AG09319 (cell line): ENCODE results near the gene RUVBL1.

Experiments
- DNase-seq: peaks from one replicate; pipeline ENCODE4 v3.0.0-alpha.2; 2010; ENCODE audit warnings: low read depth; ENCODE audit errors: extremely low read depth
- CTCF ChIP-seq: IDR thresholded peaks from 2 replicates; pipeline ENCODE4 v1.5.1; 2011; ENCODE audit warnings: low read depth, mild to moderate bottlenecking, inconsistent platforms, low read length, moderate library complexity

The RUVBL1 gene

GRCh38 chr3:128067489-128067888, 56.1 kb downstream of the RUVBL1 start:
- DNase-seq: no peak
- TF ChIP-seq CTCF: no peak

GRCh38 chr3:128066676-128067075, 56.9 kb downstream of the RUVBL1 start:
- DNase-seq: no peak
- TF ChIP-seq CTCF: no peak

- no peak for DNase-seq
- no peak for TF ChIP-seq CTCF
Measured at GRCh38 chr3:128066114-128066513, 57.5 kb downstream of the RUVBL1 start.

- DNase-seq: no peak
- TF ChIP-seq CTCF: no peak
Measured at GRCh38 chr3:128064962-128065361, 58.6 kb downstream of the RUVBL1 start.

GRCh38 chr3:128063865-128064264, 59.7 kb downstream of the RUVBL1 start:
- no peak for DNase-seq
- no peak for TF ChIP-seq CTCF

- no peak for TF ChIP-seq CTCF
- no peak for DNase-seq
Measured at GRCh38 chr3:128062033-128062745, 61.4 kb downstream of the RUVBL1 start.

- peak; percentile 92 for DNase-seq
- peak; percentile 18; the same call in 1 of the 2 replicates for TF ChIP-seq CTCF
Measured at GRCh38 chr3:128060473-128061381, 62.9 kb downstream of the RUVBL1 start.
